PC-3 (cell line): ENCODE results near the gene OTOA. TPM values are rescaled to one million over a fixed set of nuclear protein-coding genes. Genes with fewer than 3 reads are reported as not detected.

Experiments used
- ATAC-seq: fragments of 200-7000 bp; cut with Tn5 transposase; 2 replicates; pipeline ENCODE4 v1.9.1; 2020; ENCODE audit warnings: mild to moderate bottlenecking, moderate library complexity
- BruUV-seq: library from RNA; stranded (reverse); fragments of 400-500 nt; replicated peaks from 2 replicates; lab custom pipeline; 2021; lab: Mats Ljungman, UMichigan
- CTCF ChIA-PET: fragments of 300-600 bp; sonication (Branson Sonifier 250); formaldehyde crosslinking; loops from one replicate; lab custom pipeline; 2022; ENCODE audit warnings: antibody characterized with exemption; lab: Charles Lee
- POLR2A ChIA-PET: fragments of 300-600 bp; sonication (Branson Sonifier 250); formaldehyde crosslinking; loops from one replicate; lab custom pipeline; 2022; ENCODE audit warnings: antibody characterized with exemption; ENCODE audit not compliant: unreplicated experiment; lab: Charles Lee
- DNase-seq: peaks from one replicate; pipeline ENCODE4 v3.0.0-alpha.2; 2015
- H2AFZ ChIP-seq: fragments of 300-600 bp; sonication (generic); 2 replicates; pipeline ENCODE4 v1.6.0; 2016; ENCODE audit warnings: antibody characterized with exemption, low read length
- H3F3A ChIP-seq: fragments of 300-600 bp; sonication (generic); one replicate; pipeline ENCODE4 v1.6.0; 2017; ENCODE audit warnings: antibody characterized with exemption, low read length, control low read depth, mild to moderate bottlenecking; ENCODE audit not compliant: unreplicated experiment
- H3K27ac ChIP-seq: fragments of 300-600 bp; sonication (generic); 2 replicates; pipeline ENCODE4 v1.5.1; 2016; ENCODE audit warnings: mild to moderate bottlenecking, low read length
- H3K27me3 ChIP-seq: fragments of 300-600 bp; sonication (generic); 2 replicates; pipeline ENCODE4 v1.6.1; 2016; ENCODE audit warnings: low read length, mixed read lengths
- H3K36me3 ChIP-seq: fragments of 300-600 bp; sonication (generic); 2 replicates; pipeline ENCODE4 v1.6.1; 2016; ENCODE audit warnings: low read depth, mixed run types, low read length, mixed read lengths
- H3K4me1 ChIP-seq: fragments of 300-600 bp; sonication (generic); 2 replicates; pipeline ENCODE4 v1.5.1; 2016; ENCODE audit warnings: low read length; ENCODE audit not compliant: insufficient read depth
- H3K4me2 ChIP-seq: fragments of 300-600 bp; sonication (generic); 2 replicates; pipeline ENCODE4 v1.6.0; 2016; ENCODE audit warnings: low read length
- H3K4me3 ChIP-seq: fragments of 300-600 bp; sonication (generic); 2 replicates; pipeline ENCODE4 v1.5.1; 2016; ENCODE audit warnings: mild to moderate bottlenecking, low read length, mixed read lengths
- H3K79me2 ChIP-seq: fragments of 300-600 bp; sonication (generic); 2 replicates; pipeline ENCODE4 v1.6.1; 2017; ENCODE audit warnings: low read length, mixed read lengths
- H3K9ac ChIP-seq: fragments of 300-600 bp; sonication (generic); 2 replicates; pipeline ENCODE4 v1.6.0; 2016; ENCODE audit warnings: mild to moderate bottlenecking, low read length
- H3K9me2 ChIP-seq: fragments of 300-600 bp; sonication (generic); replicated peaks from 2 replicates; pipeline ENCODE4 v1.6.1; 2016; ENCODE audit warnings: mixed run types, low read length, mixed read lengths
- H3K9me3 ChIP-seq: fragments of 300-600 bp; sonication (generic); 2 replicates; pipeline ENCODE4 v1.6.1; 2016; ENCODE audit warnings: low read length, mixed read lengths
- H4K20me1 ChIP-seq: fragments of 300-600 bp; sonication (generic); 2 replicates; pipeline ENCODE4 v1.6.1; 2016; ENCODE audit warnings: low read length, mixed read lengths
- EZH2 ChIP-seq: fragments of 300-600 bp; sonication (generic); IDR thresholded peaks from one replicate; pipeline ENCODE4 v1.6.1; 2017; ENCODE audit warnings: antibody characterized with exemption, mild to moderate bottlenecking, low read length; ENCODE audit not compliant: unreplicated experiment
- EZH2phosphoT487 ChIP-seq: fragments of 300-600 bp; sonication (generic); IDR thresholded peaks from 2 replicates; pipeline ENCODE4 v1.6.1; 2018; ENCODE audit warnings: mild to moderate bottlenecking, antibody characterized with exemption, low read length, borderline replicate concordance
- intact Hi-C: fragments of 100-400 bp; cut with micrococcal nuclease; formaldehyde crosslinking; loops from 2 replicates; pipeline ENCODE4 v1.9.0; 2023
- total RNA-seq: library from RNA; depleted of rRNA; stranded (reverse); fragments of >200 nt; gene quantifications from 2 replicates; pipeline ENCODE4 v1.2.3, GENCODE V29; 2014
- TF ChIP-seq, protein P1 (sequence below): fragments of 300-600 bp; sonication (generic); conservative IDR thresholded peaks from 2 replicates; pipeline ENCODE4 v1.5.1; 2017; ENCODE audit warnings: antibody characterized with exemption, low read depth, mild to moderate bottlenecking, low read length

The OTOA gene
- total RNA-seq, 1 experiment from 2014 or later, result not detected

DNA sequence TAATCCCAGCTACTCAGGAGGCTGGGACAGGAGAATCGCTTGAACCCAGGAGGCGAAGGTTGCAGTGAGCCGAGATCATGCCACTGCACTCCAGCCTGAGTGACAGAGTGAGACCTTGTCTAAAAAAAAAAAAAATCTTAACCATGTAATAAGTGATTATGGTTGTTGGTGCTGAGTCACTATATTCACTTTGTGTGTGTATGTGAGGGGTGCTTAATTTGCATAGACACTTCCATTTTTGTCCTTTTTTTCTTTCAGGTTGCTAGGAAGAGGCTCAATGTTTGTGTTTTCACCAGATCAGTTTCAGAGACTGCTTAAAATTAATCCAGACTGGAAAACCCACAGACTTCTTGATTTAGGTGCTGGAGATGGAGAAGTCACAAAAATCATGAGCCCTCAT lies 46.2 kb upstream of the OTOA start:
- no peak overlapping the region for H2AFZ ChIP-seq

DNA sequence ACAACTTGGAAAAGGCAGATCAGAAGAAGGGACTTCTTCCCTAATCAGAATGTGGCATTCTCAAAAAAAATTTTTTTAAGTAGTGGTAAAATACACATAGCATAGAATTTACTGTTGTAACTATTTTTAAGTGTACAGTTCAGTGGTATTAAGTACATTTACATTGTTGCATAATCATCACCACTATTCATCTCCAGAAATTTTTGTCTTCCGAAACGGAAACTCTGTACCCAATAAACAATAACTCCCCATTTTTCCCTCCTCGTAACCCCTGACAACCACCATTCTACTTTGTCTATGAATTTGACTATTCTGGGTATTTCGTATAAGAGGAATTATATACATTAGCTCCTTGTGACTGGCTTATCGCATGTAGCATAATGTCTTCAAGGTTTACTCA lies 45.5 kb upstream of the OTOA start:
- ChIA-PET CTCF (no interaction called here), POLR2A (no interaction called here)
- Histone ChIP-seq H3F3A (no peaks in the 10 kb centered on the region), H3K4me1 (0 out of 2 replicates have a peak, but pooled peaks cover 6% of the 10 kb centered on the region), H3K4me3 (no peak overlapping the region), H2AFZ (no peak overlapping the region), H3K27me3 (no peaks in the 10 kb centered on the region), H3K36me3 (peaks cover 5% of the 10 kb centered on the region; the same call in 1 of the 2 replicates), H3K27ac (no peak overlapping the region), H3K4me2 (no peak overlapping the region), H4K20me1 (no peaks in the 10 kb centered on the region), H3K9ac (no peak overlapping the region), H3K9me2 (no peaks in the 10 kb centered on the region), H3K9me3 (no peaks in the 10 kb centered on the region), H3K79me2 (peaks cover 34% of the 10 kb centered on the region)
- DNase-seq (no peak), ATAC-seq (no peak)
- no TSS peak for BruUV-seq
- TF ChIP-seq EZH2, result no peak
- TF ChIP-seq EZH2phosphoT487, result no peak
- TF ChIP-seq, protein P1, sequence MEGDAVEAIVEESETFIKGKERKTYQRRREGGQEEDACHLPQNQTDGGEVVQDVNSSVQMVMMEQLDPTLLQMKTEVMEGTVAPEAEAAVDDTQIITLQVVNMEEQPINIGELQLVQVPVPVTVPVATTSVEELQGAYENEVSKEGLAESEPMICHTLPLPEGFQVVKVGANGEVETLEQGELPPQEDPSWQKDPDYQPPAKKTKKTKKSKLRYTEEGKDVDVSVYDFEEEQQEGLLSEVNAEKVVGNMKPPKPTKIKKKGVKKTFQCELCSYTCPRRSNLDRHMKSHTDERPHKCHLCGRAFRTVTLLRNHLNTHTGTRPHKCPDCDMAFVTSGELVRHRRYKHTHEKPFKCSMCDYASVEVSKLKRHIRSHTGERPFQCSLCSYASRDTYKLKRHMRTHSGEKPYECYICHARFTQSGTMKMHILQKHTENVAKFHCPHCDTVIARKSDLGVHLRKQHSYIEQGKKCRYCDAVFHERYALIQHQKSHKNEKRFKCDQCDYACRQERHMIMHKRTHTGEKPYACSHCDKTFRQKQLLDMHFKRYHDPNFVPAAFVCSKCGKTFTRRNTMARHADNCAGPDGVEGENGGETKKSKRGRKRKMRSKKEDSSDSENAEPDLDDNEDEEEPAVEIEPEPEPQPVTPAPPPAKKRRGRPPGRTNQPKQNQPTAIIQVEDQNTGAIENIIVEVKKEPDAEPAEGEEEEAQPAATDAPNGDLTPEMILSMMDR, result no peak
- intact Hi-C loops, result no loop called here

More for the DNA sequence above, 46.2 kb upstream of the OTOA start:
- H3K9ac ChIP-seq, result no peak overlapping the region
- H3K4me2 ChIP-seq, result no peak overlapping the region
- no peaks in the 10 kb centered on the region for H3K27me3 ChIP-seq
- H3K79me2 ChIP-seq, result peaks cover 41% of the 10 kb centered on the region
- H4K20me1 ChIP-seq, result no peaks in the 10 kb centered on the region
- POLR2A ChIA-PET, result no interaction called here
- no peaks in the 10 kb centered on the region for H3K9me2 ChIP-seq
- DNase-seq (no peak), ATAC-seq (no peak)
- no TSS peak for BruUV-seq
- 0 out of 2 replicates have a peak, but pooled peaks cover 6% of the 10 kb centered on the region for H3K4me1 ChIP-seq
- H3F3A ChIP-seq, result no peaks in the 10 kb centered on the region
- H3K27ac ChIP-seq, result no peak overlapping the region
- H3K4me3 ChIP-seq, result no peak overlapping the region
- H3K9me3 ChIP-seq, result no peaks in the 10 kb centered on the region
- intact Hi-C loops, result no loop called here
- no peak for TF ChIP-seq EZH2
- TF ChIP-seq EZH2phosphoT487, result no peak
- CTCF ChIA-PET, result no interaction called here
- H3K36me3 ChIP-seq, result peaks cover 8% of the 10 kb centered on the region; the same call in 1 of the 2 replicates

DNA sequence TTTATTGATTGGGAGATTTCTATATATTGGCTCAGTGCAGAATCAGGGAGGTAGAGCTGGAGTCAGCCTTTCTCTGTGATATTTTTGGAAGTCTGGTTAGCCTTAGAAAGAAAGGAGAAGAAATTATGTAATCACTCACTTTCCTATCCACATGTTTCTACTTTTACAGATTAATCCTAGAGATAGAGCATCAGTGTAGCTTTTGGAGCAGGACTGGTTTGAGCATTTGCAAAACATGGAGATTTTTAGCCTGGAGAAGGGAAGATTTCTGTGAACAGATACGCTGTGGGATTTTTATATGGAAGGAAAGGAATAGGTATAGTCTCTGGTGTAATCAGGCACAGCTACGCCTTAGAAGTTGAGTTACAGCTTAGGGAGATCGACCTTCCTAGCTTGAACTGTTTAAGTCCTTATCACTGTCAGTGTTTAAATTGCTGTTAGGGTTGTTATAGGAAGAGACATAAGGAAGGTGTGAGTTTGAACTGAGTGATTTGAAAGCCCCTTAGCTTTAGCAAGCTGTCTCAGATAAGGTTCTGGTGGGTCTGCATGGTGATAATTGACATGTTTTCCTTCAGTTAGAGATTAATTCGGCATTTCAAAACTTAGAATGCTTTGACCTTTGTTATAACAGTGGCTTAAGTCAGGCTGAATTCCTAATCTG lies 43.9 kb upstream of the OTOA start:
- Histone ChIP-seq H3K4me2 (no peak overlapping the region), H3K27me3 (no peaks in the 10 kb centered on the region), H3K4me1 (no peaks in the 10 kb centered on the region), H3F3A (no peaks in the 10 kb centered on the region), H3K9ac (no peak overlapping the region), H3K36me3 (peaks cover 8% of the 10 kb centered on the region; the same call in 1 of the 2 replicates), H3K27ac (no peak overlapping the region), H4K20me1 (no peaks in the 10 kb centered on the region), H3K9me2 (no peaks in the 10 kb centered on the region), H3K4me3 (no peak overlapping the region), H3K9me3 (no peaks in the 10 kb centered on the region), H2AFZ (no peak overlapping the region), H3K79me2 (peaks cover 18% of the 10 kb centered on the region)
- ATAC-seq (no peak), DNase-seq (no peak)
- intact Hi-C loops, result no loop called here
- TF ChIP-seq EZH2phosphoT487 (no peak), EZH2 (no peak)
- TF ChIP-seq, protein P1, result no peak
- ChIA-PET POLR2A (interaction anchor here (0.6 kb wide), 1 partner anchor 29 kb away, joined by 3 read pairs; no protein-coding TSS in a partner anchor), CTCF (no interaction called here)
- no TSS peak for BruUV-seq
